Coronary artery (tissue), 2 donors: Measurements from ENCODE around the gene KIAA0040.
A peak's percentile ranks its signal among the peaks of the same experiment; 100 is the strongest.

Experiments
- DNase-seq: peaks from one replicate; pipeline ENCODE4 v3.0.0-alpha.2; 2017; ENCODE audit warnings: low spot score
- H3K27ac ChIP-seq, 2 donors: fragments of 200-600 bp; sonication (generic); one replicate each; pipeline ENCODE4 v1.5.1; 2016 to 2019
- H3K4me3 ChIP-seq: fragments of 200-600 bp; sonication (generic); 2 replicates; pipeline ENCODE4 v1.5.1; 2016; ENCODE audit warnings: mild to moderate bottlenecking, moderate library complexity
- CTCF ChIP-seq: fragments of 200-600 bp; sonication (generic); IDR thresholded peaks from one replicate; pipeline ENCODE4 v1.5.1; 2019; ENCODE audit warnings: antibody characterized with exemption

KIAA0040 gene

DNA sequence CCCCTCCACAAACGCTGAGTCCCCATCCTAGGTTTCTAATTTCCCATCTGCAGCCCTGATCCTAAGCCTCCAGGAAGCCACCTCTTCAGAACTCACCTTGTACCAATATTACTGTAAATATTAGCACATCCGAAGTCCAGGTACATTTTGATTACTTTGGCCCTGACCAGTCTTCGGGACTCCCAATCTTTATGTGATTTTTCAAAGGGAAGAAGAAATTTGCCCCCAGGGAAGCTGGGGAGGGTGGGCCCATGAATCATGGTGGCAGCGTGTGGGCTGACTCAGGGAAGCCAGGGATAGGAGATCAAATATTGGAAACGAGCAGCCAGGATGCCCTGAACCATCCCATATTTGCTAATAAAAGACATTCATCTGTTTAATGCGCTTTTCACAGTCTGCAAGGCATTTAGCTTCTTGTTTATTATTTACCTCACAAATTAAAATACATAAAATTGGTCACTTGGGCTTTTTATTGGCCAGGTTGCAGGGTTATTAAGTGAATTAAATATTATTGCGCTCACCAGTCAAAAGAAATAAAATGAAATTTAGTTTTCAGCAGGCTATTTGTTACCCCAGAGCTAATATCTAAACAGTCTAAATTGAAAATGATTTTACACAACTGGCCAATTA lies 46.6 kb downstream of the KIAA0040 start:
- no peak overlapping the region for H3K27ac ChIP-seq
- DNase-seq, result no peak
- peak overlapping the region; percentile 39 for H3K4me3 ChIP-seq
- no peak for TF ChIP-seq CTCF

DNA sequence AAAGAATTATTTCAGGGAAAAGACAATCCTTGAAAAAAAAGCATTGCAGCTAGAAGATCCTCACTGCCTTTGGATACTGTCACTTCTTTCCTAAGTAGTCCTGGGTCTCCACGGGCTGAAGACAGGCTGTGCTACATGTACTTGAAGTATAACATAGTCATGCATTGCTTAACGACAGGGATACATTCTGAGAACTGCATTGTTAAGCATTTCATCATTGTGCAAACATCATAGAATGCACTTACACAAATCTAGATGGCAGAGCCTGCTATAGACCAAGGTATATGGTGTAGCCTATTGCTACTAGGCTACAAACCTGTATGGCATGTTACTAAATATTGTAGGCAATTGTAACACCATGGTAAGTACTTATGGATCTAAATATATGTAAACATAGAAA lies 54.0 kb downstream of the KIAA0040 start:
- no peak for DNase-seq
- H3K27ac ChIP-seq, result no peak overlapping the region
- H3K4me3 ChIP-seq, result no peak overlapping the region
- no peak for TF ChIP-seq CTCF

GRCh38 chr1:175137369-175137768 lies 55.2 kb downstream of the KIAA0040 start:
- Histone ChIP-seq H3K27ac (no peak overlapping the region), H3K4me3 (no peak overlapping the region)
- no peak for TF ChIP-seq CTCF
- DNase-seq, result no peak

DNA sequence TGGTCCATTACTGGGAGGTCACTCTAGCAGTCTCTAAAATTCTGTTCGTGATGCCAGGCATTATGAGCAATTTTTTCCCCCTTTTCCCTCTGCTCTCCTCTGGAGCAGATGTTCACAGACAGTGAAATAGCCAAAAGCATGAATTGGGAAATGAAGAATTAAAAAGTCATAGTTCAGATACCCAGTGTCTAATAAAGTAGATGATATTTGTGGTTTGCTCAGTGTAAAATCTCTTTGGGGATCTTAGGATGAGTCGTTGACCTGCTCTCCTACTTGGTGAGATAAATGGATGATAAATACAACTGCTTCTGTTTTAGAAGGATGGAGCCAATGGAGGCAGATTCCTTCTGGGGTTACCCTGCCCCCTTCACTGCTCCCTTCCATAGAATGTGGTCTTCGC lies 56.3 kb downstream of the KIAA0040 start:
- no peak for DNase-seq
- no peak overlapping the region for H3K4me3 ChIP-seq
- no peak for TF ChIP-seq CTCF
- H3K27ac ChIP-seq, result no peak overlapping the region

GRCh38 chr1:175134500-175134899 lies 58.1 kb downstream of the KIAA0040 start:
- H3K27ac ChIP-seq, result no peak overlapping the region
- no peak for DNase-seq
- no peak overlapping the region for H3K4me3 ChIP-seq
- TF ChIP-seq CTCF, result no peak

DNA sequence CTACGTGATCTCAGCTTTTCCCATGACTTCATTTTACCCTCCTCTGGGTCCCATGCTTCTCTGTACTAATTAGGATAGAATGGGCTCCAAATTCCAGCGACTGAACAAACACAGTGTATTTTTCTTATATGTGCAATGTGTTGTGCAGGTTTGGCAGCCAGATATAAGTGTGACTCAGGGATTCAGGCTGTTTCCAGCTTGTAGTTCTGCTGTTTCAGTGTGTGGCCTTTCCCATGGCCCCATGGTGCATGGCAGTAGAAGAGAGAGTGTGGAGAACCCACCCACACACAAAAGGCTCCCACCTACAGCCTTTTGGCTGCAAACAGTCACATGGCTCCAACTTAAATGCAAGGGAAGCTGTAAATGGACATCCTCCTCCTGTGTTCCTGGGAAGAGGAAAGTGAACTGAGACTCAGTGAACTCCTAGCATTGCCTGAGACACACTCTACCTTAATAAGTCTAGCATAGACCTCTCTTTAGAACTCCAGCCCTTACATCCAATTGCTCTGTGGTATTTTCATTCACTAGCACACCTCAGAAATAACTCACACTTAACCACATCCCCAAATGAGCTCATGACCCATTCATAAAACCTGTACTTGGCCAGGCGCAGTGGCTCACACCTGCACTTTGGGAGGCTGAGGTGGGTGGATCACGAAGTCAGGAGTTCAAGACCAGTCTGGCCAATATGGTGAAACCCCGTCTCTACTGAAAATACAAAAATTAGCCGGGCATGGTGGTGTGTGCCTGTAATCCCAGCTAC lies 58.7 kb downstream of the KIAA0040 start:
- no peak for DNase-seq

More for the DNA sequence above, 58.7 kb downstream of the KIAA0040 start:
- TF ChIP-seq CTCF, result no peak
- no peak overlapping the region for H3K4me3 ChIP-seq
- no peak overlapping the region for H3K27ac ChIP-seq
